PC-3 (cell line): ENCODE data around the gene NSUN5. TPM values are rescaled to one million over a fixed set of nuclear protein-coding genes. Genes with fewer than 3 reads are reported as not detected.

Source experiments
- ATAC-seq: fragments of 200-7000 bp; cut with Tn5 transposase; 2 replicates; pipeline ENCODE4 v1.9.1; 2020; ENCODE audit warnings: mild to moderate bottlenecking, moderate library complexity
- BruUV-seq: library from RNA; stranded (reverse); fragments of 400-500 nt; replicated peaks from 2 replicates; lab custom pipeline; 2021; lab: Mats Ljungman, UMichigan
- CTCF ChIA-PET: fragments of 300-600 bp; sonication (Branson Sonifier 250); formaldehyde crosslinking; loops from one replicate; lab custom pipeline; 2022; ENCODE audit warnings: antibody characterized with exemption; lab: Charles Lee
- POLR2A ChIA-PET: fragments of 300-600 bp; sonication (Branson Sonifier 250); formaldehyde crosslinking; loops from one replicate; lab custom pipeline; 2022; ENCODE audit warnings: antibody characterized with exemption; ENCODE audit not compliant: unreplicated experiment; lab: Charles Lee
- DNase-seq: peaks from one replicate; pipeline ENCODE4 v3.0.0-alpha.2; 2015
- H2AFZ ChIP-seq: fragments of 300-600 bp; sonication (generic); 2 replicates; pipeline ENCODE4 v1.6.0; 2016; ENCODE audit warnings: antibody characterized with exemption, low read length
- H3F3A ChIP-seq: fragments of 300-600 bp; sonication (generic); one replicate; pipeline ENCODE4 v1.6.0; 2017; ENCODE audit warnings: antibody characterized with exemption, low read length, control low read depth, mild to moderate bottlenecking; ENCODE audit not compliant: unreplicated experiment
- H3K27ac ChIP-seq: fragments of 300-600 bp; sonication (generic); 2 replicates; pipeline ENCODE4 v1.5.1; 2016; ENCODE audit warnings: mild to moderate bottlenecking, low read length
- H3K27me3 ChIP-seq: fragments of 300-600 bp; sonication (generic); 2 replicates; pipeline ENCODE4 v1.6.1; 2016; ENCODE audit warnings: low read length, mixed read lengths
- H3K36me3 ChIP-seq: fragments of 300-600 bp; sonication (generic); 2 replicates; pipeline ENCODE4 v1.6.1; 2016; ENCODE audit warnings: low read depth, mixed run types, low read length, mixed read lengths
- H3K4me1 ChIP-seq: fragments of 300-600 bp; sonication (generic); 2 replicates; pipeline ENCODE4 v1.5.1; 2016; ENCODE audit warnings: low read length; ENCODE audit not compliant: insufficient read depth
- H3K4me2 ChIP-seq: fragments of 300-600 bp; sonication (generic); 2 replicates; pipeline ENCODE4 v1.6.0; 2016; ENCODE audit warnings: low read length
- H3K4me3 ChIP-seq: fragments of 300-600 bp; sonication (generic); 2 replicates; pipeline ENCODE4 v1.5.1; 2016; ENCODE audit warnings: mild to moderate bottlenecking, low read length, mixed read lengths
- H3K79me2 ChIP-seq: fragments of 300-600 bp; sonication (generic); 2 replicates; pipeline ENCODE4 v1.6.1; 2017; ENCODE audit warnings: low read length, mixed read lengths
- H3K9ac ChIP-seq: fragments of 300-600 bp; sonication (generic); 2 replicates; pipeline ENCODE4 v1.6.0; 2016; ENCODE audit warnings: mild to moderate bottlenecking, low read length
- H3K9me2 ChIP-seq: fragments of 300-600 bp; sonication (generic); replicated peaks from 2 replicates; pipeline ENCODE4 v1.6.1; 2016; ENCODE audit warnings: mixed run types, low read length, mixed read lengths
- H3K9me3 ChIP-seq: fragments of 300-600 bp; sonication (generic); 2 replicates; pipeline ENCODE4 v1.6.1; 2016; ENCODE audit warnings: low read length, mixed read lengths
- H4K20me1 ChIP-seq: fragments of 300-600 bp; sonication (generic); 2 replicates; pipeline ENCODE4 v1.6.1; 2016; ENCODE audit warnings: low read length, mixed read lengths
- EZH2 ChIP-seq: fragments of 300-600 bp; sonication (generic); IDR thresholded peaks from one replicate; pipeline ENCODE4 v1.6.1; 2017; ENCODE audit warnings: antibody characterized with exemption, mild to moderate bottlenecking, low read length; ENCODE audit not compliant: unreplicated experiment
- EZH2phosphoT487 ChIP-seq: fragments of 300-600 bp; sonication (generic); IDR thresholded peaks from 2 replicates; pipeline ENCODE4 v1.6.1; 2018; ENCODE audit warnings: mild to moderate bottlenecking, antibody characterized with exemption, low read length, borderline replicate concordance
- intact Hi-C: fragments of 100-400 bp; cut with micrococcal nuclease; formaldehyde crosslinking; loops from 2 replicates; pipeline ENCODE4 v1.9.0; 2023
- total RNA-seq: library from RNA; depleted of rRNA; stranded (reverse); fragments of >200 nt; gene quantifications from 2 replicates; pipeline ENCODE4 v1.2.3, GENCODE V29; 2014
- TF ChIP-seq, protein P1 (sequence below): fragments of 300-600 bp; sonication (generic); conservative IDR thresholded peaks from 2 replicates; pipeline ENCODE4 v1.5.1; 2017; ENCODE audit warnings: antibody characterized with exemption, low read depth, mild to moderate bottlenecking, low read length

The NSUN5 gene
- total RNA-seq, 1 experiment from 2014 or later = 36.0 TPM

DNA sequence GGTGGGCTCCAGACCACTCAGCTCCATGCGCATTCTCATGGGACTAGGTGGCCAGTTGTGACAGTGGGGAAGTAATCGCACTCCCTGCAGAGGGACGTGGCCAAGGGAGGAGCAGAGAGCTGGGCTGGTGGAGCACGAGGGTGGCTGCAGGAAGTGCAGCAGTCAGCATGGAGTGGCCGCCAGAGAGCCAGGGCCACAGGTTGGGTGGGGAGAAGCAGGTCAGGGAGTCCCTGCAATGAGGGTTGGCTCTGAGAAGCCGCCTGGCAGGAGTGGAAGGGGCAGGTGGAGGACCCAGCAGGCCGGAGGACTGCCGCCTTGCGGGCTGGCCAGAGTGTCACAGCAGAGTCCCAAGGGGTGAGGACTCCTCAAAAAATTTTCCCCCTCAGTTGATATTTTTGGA lies 45.6 kb upstream of the NSUN5 start:
- Histone ChIP-seq H3K4me1 (peaks cover 9% of the 10 kb centered on the region), H3K4me3 (no peak overlapping the region), H3K36me3 (no peaks in the 10 kb centered on the region), H3F3A (no peaks in the 10 kb centered on the region), H3K9ac (no peak overlapping the region), H3K27ac (no peak overlapping the region), H4K20me1 (no peaks in the 10 kb centered on the region), H3K4me2 (no peak overlapping the region), H2AFZ (no peak overlapping the region), H3K79me2 (no peaks in the 10 kb centered on the region), H3K27me3 (no peaks in the 10 kb centered on the region), H3K9me3 (no peaks in the 10 kb centered on the region), H3K9me2 (no peaks in the 10 kb centered on the region)
- intact Hi-C loops = no loop called here
- TF ChIP-seq EZH2 = no peak
- TF ChIP-seq, protein P1, sequence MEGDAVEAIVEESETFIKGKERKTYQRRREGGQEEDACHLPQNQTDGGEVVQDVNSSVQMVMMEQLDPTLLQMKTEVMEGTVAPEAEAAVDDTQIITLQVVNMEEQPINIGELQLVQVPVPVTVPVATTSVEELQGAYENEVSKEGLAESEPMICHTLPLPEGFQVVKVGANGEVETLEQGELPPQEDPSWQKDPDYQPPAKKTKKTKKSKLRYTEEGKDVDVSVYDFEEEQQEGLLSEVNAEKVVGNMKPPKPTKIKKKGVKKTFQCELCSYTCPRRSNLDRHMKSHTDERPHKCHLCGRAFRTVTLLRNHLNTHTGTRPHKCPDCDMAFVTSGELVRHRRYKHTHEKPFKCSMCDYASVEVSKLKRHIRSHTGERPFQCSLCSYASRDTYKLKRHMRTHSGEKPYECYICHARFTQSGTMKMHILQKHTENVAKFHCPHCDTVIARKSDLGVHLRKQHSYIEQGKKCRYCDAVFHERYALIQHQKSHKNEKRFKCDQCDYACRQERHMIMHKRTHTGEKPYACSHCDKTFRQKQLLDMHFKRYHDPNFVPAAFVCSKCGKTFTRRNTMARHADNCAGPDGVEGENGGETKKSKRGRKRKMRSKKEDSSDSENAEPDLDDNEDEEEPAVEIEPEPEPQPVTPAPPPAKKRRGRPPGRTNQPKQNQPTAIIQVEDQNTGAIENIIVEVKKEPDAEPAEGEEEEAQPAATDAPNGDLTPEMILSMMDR = no peak
- TF ChIP-seq EZH2phosphoT487 = no peak
- no TSS peak for BruUV-seq
- DNase-seq = no peak
- ChIA-PET POLR2A (no interaction called here), CTCF (no interaction called here)
- no peak for ATAC-seq

DNA sequence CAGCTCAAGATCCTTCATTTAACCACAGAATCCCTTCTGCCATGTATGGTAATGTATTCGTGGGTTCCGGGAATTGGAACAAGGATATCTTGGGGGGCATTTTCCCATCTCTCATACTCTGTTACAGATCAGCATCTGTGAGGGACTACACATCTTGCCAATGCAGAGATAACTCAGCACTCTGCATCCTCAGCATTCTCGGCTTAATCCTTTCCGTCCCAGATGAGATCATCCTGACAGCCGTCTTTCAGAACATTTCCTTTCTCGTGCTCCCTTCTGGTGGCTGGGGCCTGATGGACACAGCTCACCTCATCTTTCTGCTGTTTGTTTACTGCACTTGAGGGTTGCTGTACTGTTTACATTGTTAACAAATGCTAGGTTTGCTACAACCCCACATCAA lies 44.6 kb upstream of the NSUN5 start:
- H3K4me1 ChIP-seq = peaks cover 4% of the 10 kb centered on the region
- H2AFZ ChIP-seq = no peak overlapping the region
- no peaks in the 10 kb centered on the region for H3K9me3 ChIP-seq
- H3K4me3 ChIP-seq = no peak overlapping the region
- no peaks in the 10 kb centered on the region for H3F3A ChIP-seq
- ATAC-seq (no peak), DNase-seq (no peak)
- H3K9me2 ChIP-seq = no peaks in the 10 kb centered on the region
- POLR2A ChIA-PET = no interaction called here
- no peaks in the 10 kb centered on the region for H3K79me2 ChIP-seq
- H3K27ac ChIP-seq = no peak overlapping the region
- CTCF ChIA-PET = no interaction called here
- H4K20me1 ChIP-seq = no peaks in the 10 kb centered on the region
- no peak overlapping the region for H3K9ac ChIP-seq
- no peaks in the 10 kb centered on the region for H3K27me3 ChIP-seq
- no TSS peak for BruUV-seq
- no peak overlapping the region for H3K4me2 ChIP-seq
- no peaks in the 10 kb centered on the region for H3K36me3 ChIP-seq
- TF ChIP-seq EZH2phosphoT487 (no peak), EZH2 (no peak)
- TF ChIP-seq, protein P1 = no peak
- intact Hi-C loops = no loop called here

DNA sequence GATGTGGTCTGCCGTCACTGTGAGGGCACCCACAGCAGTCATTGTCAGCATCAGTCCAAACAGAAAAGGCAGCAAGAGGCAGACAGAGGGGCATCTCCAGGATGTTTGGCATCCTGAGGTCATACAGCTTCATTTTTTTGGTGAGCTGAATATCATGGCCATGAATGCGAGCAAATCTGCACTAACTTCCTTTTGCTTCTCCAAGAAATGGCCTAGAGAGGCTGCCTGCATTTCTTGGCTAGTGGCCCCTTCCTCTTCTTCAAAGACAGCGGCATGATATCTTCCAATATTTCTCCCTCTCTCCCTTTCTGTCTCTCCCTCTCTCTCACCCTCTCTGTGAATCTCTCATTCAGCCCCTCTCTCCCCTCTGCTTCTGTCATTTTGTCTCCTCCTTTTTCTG lies 44.2 kb upstream of the NSUN5 start:
- H3K79me2 ChIP-seq = no peaks in the 10 kb centered on the region
- intact Hi-C loops = no loop called here
- no peaks in the 10 kb centered on the region for H3K27me3 ChIP-seq
- H3F3A ChIP-seq = no peaks in the 10 kb centered on the region
- H3K36me3 ChIP-seq = no peaks in the 10 kb centered on the region
- ATAC-seq = no peak
- H3K9me3 ChIP-seq = no peaks in the 10 kb centered on the region
- ChIA-PET CTCF (no interaction called here), POLR2A (no interaction called here)
- no peak for DNase-seq
- TF ChIP-seq EZH2phosphoT487 (no peak), EZH2 (no peak)
- TF ChIP-seq, protein P1 = no peak
- H2AFZ ChIP-seq = no peak overlapping the region
- H3K27ac ChIP-seq = no peak overlapping the region
- no TSS peak for BruUV-seq
- no peaks in the 10 kb centered on the region for H3K9me2 ChIP-seq
- H3K9ac ChIP-seq = no peak overlapping the region
- H3K4me1 ChIP-seq = no peaks in the 10 kb centered on the region
- H3K4me2 ChIP-seq = no peak overlapping the region
- no peaks in the 10 kb centered on the region for H4K20me1 ChIP-seq
- no peak overlapping the region for H3K4me3 ChIP-seq
